Measurements from ENCODE around the gene PML.
"Not testable (repeated sequence)": the region's sequence is repeated elsewhere in the genome, so short reads cannot be mapped to it uniquely, and the experiment has no call there.

PML gene

DNA sequence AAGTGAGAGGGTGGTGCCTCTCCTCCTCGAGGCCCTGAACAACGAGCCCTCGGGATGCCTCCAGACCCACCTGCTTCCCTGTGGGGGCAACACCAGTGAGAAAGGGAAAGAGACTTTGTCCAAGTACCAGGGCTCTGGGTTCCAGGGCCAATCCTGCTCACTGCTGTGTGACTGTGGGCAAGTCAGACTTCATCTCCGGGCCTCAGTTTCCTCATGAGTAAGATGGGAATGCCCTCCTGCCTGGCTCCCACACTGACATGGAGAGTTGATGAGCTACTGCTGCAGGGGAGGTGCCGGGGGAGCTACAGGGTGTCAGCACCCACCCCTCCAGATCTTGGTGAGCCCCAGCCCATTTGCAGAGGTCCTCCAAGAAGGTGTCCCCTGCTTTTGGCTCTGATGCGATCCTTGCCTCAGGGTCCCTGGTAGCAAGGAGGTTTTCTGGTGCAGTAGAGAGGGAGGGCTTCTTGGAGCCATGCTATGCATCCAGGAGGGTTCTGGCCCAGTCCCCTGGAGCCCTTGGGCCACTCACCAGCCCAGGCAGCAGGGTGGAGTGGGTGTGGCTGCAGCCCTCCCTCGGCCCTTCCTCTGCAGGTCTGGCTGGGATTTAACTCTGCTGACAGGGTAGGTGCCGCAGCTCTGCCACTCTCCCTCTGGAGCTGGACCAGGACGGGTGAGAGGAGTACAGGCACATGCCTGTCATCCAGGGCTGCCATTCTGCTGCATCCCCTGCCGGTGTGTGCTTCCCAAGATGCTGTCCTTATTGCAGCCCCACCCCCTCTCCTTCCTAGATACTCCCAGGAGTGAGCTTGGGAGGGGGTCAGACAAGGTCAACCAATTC is 41.4 kb upstream of the PML start:
- H3K9me3 Mint-ChIP-seq, result no peaks in the 10 kb centered on the region
- ATAC-seq (replicated peaks), result no peak
- no peaks in the 10 kb centered on the region for H3K27me3 Mint-ChIP-seq
- no peak overlapping the region for H3K4me3 Mint-ChIP-seq
- no peak for DNase-seq
- H3K27ac Mint-ChIP-seq, result no peak overlapping the region
- peaks cover 7% of the 10 kb centered on the region for H3K36me3 Mint-ChIP-seq (ENCODE audit: insufficient read depth)
- H3K4me1 Mint-ChIP-seq (ENCODE audit: low read depth in 2 of 2), result peaks cover 6 to 14% of the 10 kb centered on the region in 2 donors

- Mint-ChIP-seq H3K27me3 (no peaks in the 10 kb centered on the region), H3K4me3 (no peak overlapping the region), H3K27ac (no peak overlapping the region), H3K4me1 (ENCODE audit: low read depth in 2 of 2) (peaks cover 16 to 21% of the 10 kb centered on the region in 2 donors), H3K9me3 (no peaks in the 10 kb centered on the region), H3K36me3 (ENCODE audit: insufficient read depth) (peaks cover 3% of the 10 kb centered on the region)
- DNase-seq (no peak), ATAC-seq (replicated peaks) (no peak)
These were observed 40.0 kb upstream of the PML start for GRCh38 chr15:73954188-73955145.

DNA sequence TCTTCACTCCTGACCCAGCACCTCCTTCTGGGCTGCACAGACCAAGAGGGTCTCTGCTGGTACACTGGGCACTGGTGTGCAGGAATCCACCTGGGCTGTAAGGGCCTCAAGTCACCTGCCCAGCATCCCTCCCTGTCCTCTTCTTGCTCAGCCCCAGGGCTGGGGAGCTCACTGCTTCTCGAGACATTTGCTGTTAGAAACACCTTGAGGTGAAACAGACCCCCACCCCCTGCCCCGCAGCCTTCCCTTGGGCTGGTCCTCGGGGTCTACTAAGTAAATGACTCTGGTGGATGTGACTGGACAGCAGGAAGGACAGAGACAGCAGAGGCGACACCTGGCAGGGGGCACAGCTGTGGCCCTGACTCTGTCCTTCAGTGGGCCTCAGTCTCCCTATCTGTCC is 39.2 kb upstream of the PML start:
- Mint-ChIP-seq H3K27ac (peak overlapping the region in 1 of 2 donors; percentile 65), H3K27me3 (no peaks in the 10 kb centered on the region), H3K4me3 (no peak overlapping the region), H3K4me1 (ENCODE audit: low read depth in 2 of 2) (peaks cover 20 to 25% of the 10 kb centered on the region in 2 donors), H3K36me3 (ENCODE audit: insufficient read depth) (peaks cover 3% of the 10 kb centered on the region), H3K9me3 (no peaks in the 10 kb centered on the region)
- ATAC-seq (replicated peaks), result no peak
- no peak for DNase-seq

- H3K27me3 Mint-ChIP-seq, result no peaks in the 10 kb centered on the region
- ATAC-seq (replicated peaks) (no peak), DNase-seq (no peak)
- H3K9me3 Mint-ChIP-seq, result no peaks in the 10 kb centered on the region
- H3K36me3 Mint-ChIP-seq (ENCODE audit: insufficient read depth), result peaks cover 2% of the 10 kb centered on the region
- peaks cover 20 to 21% of the 10 kb centered on the region in 2 donors for H3K4me1 Mint-ChIP-seq (ENCODE audit: low read depth in 2 of 2)
- H3K27ac Mint-ChIP-seq, result peak overlapping the region in 1 of 2 donors; percentile 65
- H3K4me3 Mint-ChIP-seq, result no peak overlapping the region
These were observed 38.4 kb upstream of the PML start for GRCh38 chr15:73955861-73956742.

- peak overlapping the region in 1 of 2 donors; percentile 27 for H3K27ac Mint-ChIP-seq
- no peak for ATAC-seq (replicated peaks)
- H3K36me3 Mint-ChIP-seq (ENCODE audit: insufficient read depth), result no peaks in the 10 kb centered on the region
- H3K27me3 Mint-ChIP-seq, result no peaks in the 10 kb centered on the region
- no peaks in the 10 kb centered on the region for H3K9me3 Mint-ChIP-seq
- no peak overlapping the region for H3K4me3 Mint-ChIP-seq
- DNase-seq, result no peak
- H3K4me1 Mint-ChIP-seq (ENCODE audit: low read depth in 2 of 2), result peaks cover 17 to 18% of the 10 kb centered on the region in 2 donors
These were observed 37.8 kb upstream of the PML start for GRCh38 chr15:73956743-73957135.

DNA sequence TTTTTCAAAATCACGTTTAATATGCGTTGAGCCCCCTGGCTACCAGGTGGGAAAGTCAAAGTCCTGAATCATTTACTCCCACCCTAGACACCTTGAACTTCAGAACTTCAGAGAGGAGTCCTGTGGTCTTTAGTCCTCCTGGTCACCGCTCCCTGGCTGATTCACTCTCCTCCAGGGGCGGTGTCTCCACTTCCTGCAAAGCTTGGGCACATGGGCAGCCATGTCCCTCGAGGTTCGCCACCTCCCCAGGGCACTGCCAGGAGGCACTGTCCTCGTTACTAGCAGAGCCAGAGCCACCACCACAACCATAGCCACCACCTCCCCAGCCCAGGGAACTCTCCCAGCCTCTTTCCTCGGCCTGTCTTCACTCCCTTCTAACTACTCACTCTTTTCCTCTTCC is 37.2 kb upstream of the PML start:
- Mint-ChIP-seq H3K4me1 (ENCODE audit: low read depth in 2 of 2) (peaks cover 17 to 18% of the 10 kb centered on the region in 2 donors), H3K4me3 (no peak overlapping the region), H3K9me3 (no peaks in the 10 kb centered on the region), H3K36me3 (ENCODE audit: insufficient read depth) (no peaks in the 10 kb centered on the region), H3K27me3 (no peaks in the 10 kb centered on the region), H3K27ac (peak overlapping the region; percentile 3 to 27)
- no peak for ATAC-seq (replicated peaks)
- no peak for DNase-seq

DNA sequence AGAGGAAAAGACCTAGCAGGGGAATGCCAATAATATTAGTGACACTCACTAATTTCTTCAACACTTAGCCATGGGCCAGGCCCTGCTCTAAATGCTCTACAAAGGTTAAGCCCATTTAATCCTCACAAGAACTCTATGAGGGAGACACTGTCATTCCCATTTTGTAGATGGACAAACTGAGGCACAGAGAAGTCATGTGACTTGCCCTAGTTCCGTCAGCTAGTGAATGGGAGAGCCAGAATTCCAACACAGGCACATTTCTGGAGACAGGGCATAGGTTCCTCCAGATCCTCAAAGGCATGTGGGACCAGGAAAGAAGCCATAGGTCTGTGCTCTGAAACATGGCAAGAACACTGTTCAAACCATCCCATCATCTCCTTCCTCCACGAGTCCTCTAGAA is 36.7 kb upstream of the PML start:
- DNase-seq, result no peak
- no peak for ATAC-seq (replicated peaks)
- Mint-ChIP-seq H3K4me1 (ENCODE audit: low read depth in 2 of 2) (peaks cover 17 to 18% of the 10 kb centered on the region in 2 donors), H3K36me3 (ENCODE audit: insufficient read depth) (no peaks in the 10 kb centered on the region), H3K9me3 (no peaks in the 10 kb centered on the region), H3K27me3 (no peaks in the 10 kb centered on the region), H3K27ac (peak overlapping the region in 1 of 2 donors; percentile 3), H3K4me3 (no peak overlapping the region)

DNA sequence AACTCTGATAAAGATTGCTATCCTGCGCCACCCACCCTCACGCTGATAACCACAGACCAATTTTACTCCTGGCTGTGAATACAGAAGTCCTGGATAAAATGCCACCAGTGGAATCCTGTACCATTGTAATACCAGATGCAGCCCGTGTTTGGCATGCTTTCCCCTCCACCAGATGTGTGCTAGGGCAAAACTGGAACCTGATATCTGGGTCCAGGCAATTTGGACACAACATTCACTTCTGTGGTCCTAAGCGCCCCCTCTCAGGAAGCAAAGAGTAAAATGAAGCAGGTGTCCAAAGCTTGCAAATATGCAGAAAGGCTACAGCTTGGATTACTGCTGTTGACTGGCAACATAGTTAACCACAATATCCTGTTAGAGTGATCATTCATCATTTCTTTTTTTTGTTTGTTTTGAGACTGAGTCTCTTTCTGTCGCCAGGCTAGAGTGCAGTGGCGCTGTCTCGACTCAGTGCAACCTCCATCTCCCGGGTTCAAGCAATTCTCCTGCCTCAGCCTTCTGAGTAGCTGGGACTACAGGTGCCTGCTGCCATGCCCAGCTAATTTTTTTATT is 35.4 kb upstream of the PML start:
- H3K27ac Mint-ChIP-seq, result peak overlapping the region; percentile 61 to 86
- H3K4me1 Mint-ChIP-seq (ENCODE audit: low read depth in 2 of 2), result peaks cover 17 to 18% of the 10 kb centered on the region in 2 donors
- DNase-seq (no peak), ATAC-seq (replicated peaks) (peak; percentile 98)
- H3K4me3 Mint-ChIP-seq, result peak overlapping the region; percentile 44 to 63
- no peaks in the 10 kb centered on the region for H3K27me3 Mint-ChIP-seq
- no peaks in the 10 kb centered on the region for H3K9me3 Mint-ChIP-seq
- no peaks in the 10 kb centered on the region for H3K36me3 Mint-ChIP-seq (ENCODE audit: insufficient read depth)

DNA sequence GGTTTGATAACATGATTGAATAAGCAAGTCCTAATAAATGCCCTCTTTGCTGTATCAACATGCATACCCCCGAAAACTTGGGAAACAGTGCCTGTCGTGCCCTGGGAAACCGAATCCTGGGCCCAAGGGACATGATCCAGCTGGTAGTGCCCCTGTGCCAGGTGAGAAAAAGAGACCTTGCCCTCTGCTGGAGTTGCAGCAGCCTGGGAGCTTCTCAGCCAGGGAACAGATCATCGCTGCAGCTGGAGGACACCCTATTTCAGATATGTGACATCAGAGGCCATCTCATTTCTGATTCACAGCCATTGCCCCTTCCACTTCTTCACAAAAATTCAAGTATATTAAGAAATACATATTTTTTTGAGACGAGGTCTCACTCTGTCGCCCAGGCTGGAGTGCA is 34.7 kb upstream of the PML start:
- H3K36me3 Mint-ChIP-seq (ENCODE audit: insufficient read depth), result peaks cover 1% of the 10 kb centered on the region
- peak overlapping the region; percentile 44 to 63 for H3K4me3 Mint-ChIP-seq
- peak overlapping the region; percentile 61 to 86 for H3K27ac Mint-ChIP-seq
- ATAC-seq (replicated peaks) (no peak), DNase-seq (no peak)
- peaks cover 20% of the 10 kb centered on the region in 2 donors for H3K4me1 Mint-ChIP-seq (ENCODE audit: low read depth in 2 of 2)
- H3K9me3 Mint-ChIP-seq, result no peaks in the 10 kb centered on the region
- no peaks in the 10 kb centered on the region for H3K27me3 Mint-ChIP-seq

DNA sequence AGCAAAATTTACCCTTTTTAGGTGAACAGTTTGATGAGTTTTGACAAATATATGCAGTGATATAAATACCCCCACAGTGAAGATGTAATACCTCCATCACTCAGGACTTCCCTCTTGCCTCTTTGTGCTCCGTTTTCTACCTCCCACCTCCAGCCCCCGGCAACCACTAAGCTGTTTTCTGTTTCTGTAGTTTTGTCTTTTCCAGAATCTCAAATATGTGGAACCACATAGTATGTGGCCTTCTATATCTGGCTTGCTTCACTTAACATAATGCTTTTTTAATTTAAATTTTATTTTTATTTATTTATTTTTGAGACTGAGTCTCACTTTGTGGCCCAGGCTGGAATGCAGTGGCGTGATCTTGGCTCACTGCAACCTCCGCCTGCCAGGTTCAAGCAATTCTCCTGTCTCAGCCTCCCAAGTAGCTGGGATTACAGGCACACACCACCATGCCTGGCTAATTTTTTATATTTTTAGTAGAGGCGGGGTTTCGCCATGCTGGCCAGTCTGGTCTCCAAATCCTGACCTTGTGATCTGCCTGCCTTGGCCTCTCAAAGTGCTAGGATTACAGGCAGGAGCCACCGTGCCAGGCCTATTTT is 33.9 kb upstream of the PML start:
- H3K27me3 Mint-ChIP-seq; ATAC-seq (replicated peaks); H3K36me3 Mint-ChIP-seq (ENCODE audit: insufficient read depth); DNase-seq; H3K4me3 Mint-ChIP-seq; H3K9me3 Mint-ChIP-seq; H3K27ac Mint-ChIP-seq: not testable (repeated sequence)
- peaks cover 27 to 28% of the 10 kb centered on the region in 2 donors for H3K4me1 Mint-ChIP-seq (ENCODE audit: low read depth in 2 of 2)

- Mint-ChIP-seq H3K4me1 (ENCODE audit: low read depth in 2 of 2) (peaks cover 33 to 39% of the 10 kb centered on the region in 2 donors), H3K27me3 (no peaks in the 10 kb centered on the region)
These were observed 32.1 kb upstream of the PML start for GRCh38 chr15:73962433-73962832.

GRCh38 chr15:73964736-73965093 is 29.8 kb upstream of the PML start:
- no peaks in the 10 kb centered on the region for H3K9me3 Mint-ChIP-seq
- peak; percentile 84 to 90 (median 84) for DNase-seq
- H3K27ac Mint-ChIP-seq, result peak overlapping the region; percentile 63 to 83
- peak; percentile 94 for ATAC-seq (replicated peaks)
- H3K36me3 Mint-ChIP-seq (ENCODE audit: insufficient read depth), result peaks cover 3% of the 10 kb centered on the region
- peak overlapping the region; percentile 71 to 83 for H3K4me3 Mint-ChIP-seq
- peaks cover 20 to 24% of the 10 kb centered on the region in 2 donors for H3K4me1 Mint-ChIP-seq (ENCODE audit: low read depth in 2 of 2)
- H3K27me3 Mint-ChIP-seq, result no peaks in the 10 kb centered on the region

More at GRCh38 chr15:73962433-73962832, 32.1 kb upstream of the PML start:
- Mint-ChIP-seq H3K4me3 (no peak overlapping the region), H3K27ac (no peak overlapping the region), H3K9me3 (no peaks in the 10 kb centered on the region), H3K36me3 (ENCODE audit: insufficient read depth) (peaks cover 3% of the 10 kb centered on the region)
- DNase-seq (no peak), ATAC-seq (replicated peaks) (no peak)
